ENCODE data around the gene SREBF1. TPM values are rescaled to one million over a fixed set of nuclear protein-coding genes. Genes with fewer than 3 reads are reported as not detected.

SREBF1 gene
- polyA plus RNA-seq, 3 donors, result 7.6 to 35.9 (median 10.5) TPM

DNA sequence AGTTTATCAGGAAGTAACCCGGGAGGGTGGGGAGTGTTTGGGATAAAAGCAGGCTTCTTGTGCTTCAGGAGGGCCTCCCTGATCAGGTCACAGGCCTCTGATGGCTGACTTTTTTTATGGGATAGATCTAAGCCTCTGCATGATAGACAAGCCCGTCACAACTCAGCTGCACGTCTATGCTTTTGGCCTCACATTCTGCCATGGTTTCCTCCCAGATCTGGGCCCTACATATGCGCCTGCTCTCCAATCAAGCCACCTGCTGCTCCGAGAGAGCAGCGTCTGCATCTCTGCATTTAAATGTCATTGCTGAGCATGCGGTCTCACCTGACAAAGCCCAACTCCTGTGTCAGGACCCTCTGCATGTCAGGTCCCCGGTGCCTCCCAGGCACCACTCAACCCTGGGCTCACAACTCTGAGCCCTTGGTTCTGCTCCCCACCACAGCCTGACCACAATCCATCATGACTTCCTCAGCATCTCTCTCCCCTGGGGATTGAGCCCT, 45.3 kb upstream of the SREBF1 start:
- H3K27me3 Mint-ChIP-seq (ENCODE audit: low read depth in 3 of 3), result no peaks in the 10 kb centered on the region
- H3K4me1 ChIP-seq (ENCODE audit: control insufficient read depth in 1 of 2, insufficient read depth in 2 of 2, low read length in 2 of 2), result no peaks in the 10 kb centered on the region
- no peaks in the 10 kb centered on the region for H3K27me3 ChIP-seq (ENCODE audit: control insufficient read depth in 2 of 2, insufficient read depth in 2 of 2, low read length in 2 of 2)
- intact Hi-C loops (cut with micrococcal nuclease), result no loop called here
- no peak overlapping the region for H3K4me2 ChIP-seq (replicated peaks; ENCODE audit: extremely low read depth, low read length, poor library complexity, severe bottlenecking)
- no peak overlapping the region for H3K27ac Mint-ChIP-seq
- WGBS (ENCODE audit: insufficient coverage), result 90% methylated on average over 7 of the region's 8 CpGs
- H3K9ac ChIP-seq (ENCODE audit: insufficient read depth, low read length, poor library complexity, severe bottlenecking), result no peak overlapping the region
- no peaks in the 10 kb centered on the region for H4K20me1 ChIP-seq (ENCODE audit: insufficient read depth, low read length)
- no peak for DNase-seq
- H2AFZ ChIP-seq (ENCODE audit: insufficient read depth, low read depth, low read length, poor library complexity, severe bottlenecking), result no peak overlapping the region
- no peak overlapping the region for H3K27ac ChIP-seq (ENCODE audit: low read depth in 1 of 2, low read length in 2 of 2)
- no peak overlapping the region for H3K4me3 Mint-ChIP-seq
- H3K79me2 ChIP-seq (ENCODE audit: insufficient read depth, low read length), result no peaks in the 10 kb centered on the region
- no peaks in the 10 kb centered on the region for H3K9me3 ChIP-seq (replicated peaks in 1 of 2; ENCODE audit: control insufficient read depth in 1 of 2, insufficient read depth in 1 of 2, low read length in 2 of 2)
- TF ChIP-seq, protein P1, sequence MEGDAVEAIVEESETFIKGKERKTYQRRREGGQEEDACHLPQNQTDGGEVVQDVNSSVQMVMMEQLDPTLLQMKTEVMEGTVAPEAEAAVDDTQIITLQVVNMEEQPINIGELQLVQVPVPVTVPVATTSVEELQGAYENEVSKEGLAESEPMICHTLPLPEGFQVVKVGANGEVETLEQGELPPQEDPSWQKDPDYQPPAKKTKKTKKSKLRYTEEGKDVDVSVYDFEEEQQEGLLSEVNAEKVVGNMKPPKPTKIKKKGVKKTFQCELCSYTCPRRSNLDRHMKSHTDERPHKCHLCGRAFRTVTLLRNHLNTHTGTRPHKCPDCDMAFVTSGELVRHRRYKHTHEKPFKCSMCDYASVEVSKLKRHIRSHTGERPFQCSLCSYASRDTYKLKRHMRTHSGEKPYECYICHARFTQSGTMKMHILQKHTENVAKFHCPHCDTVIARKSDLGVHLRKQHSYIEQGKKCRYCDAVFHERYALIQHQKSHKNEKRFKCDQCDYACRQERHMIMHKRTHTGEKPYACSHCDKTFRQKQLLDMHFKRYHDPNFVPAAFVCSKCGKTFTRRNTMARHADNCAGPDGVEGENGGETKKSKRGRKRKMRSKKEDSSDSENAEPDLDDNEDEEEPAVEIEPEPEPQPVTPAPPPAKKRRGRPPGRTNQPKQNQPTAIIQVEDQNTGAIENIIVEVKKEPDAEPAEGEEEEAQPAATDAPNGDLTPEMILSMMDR (IDR thresholded peaks at IDR 0.05), result no peak
- no peak overlapping the region for H3K4me3 ChIP-seq (replicated peaks in 1 of 3; ENCODE audit: low read depth in 2 of 3, low read length in 3 of 3)
- H3K9me3 Mint-ChIP-seq, result no peaks in the 10 kb centered on the region
- peaks cover 73 to 94% of the 10 kb centered on the region in 2 donors for H3K36me3 ChIP-seq (replicated peaks in 1 of 2; ENCODE audit: control insufficient read depth in 1 of 2, insufficient read depth in 2 of 2, low read length in 2 of 2)
- H3K4me1 Mint-ChIP-seq, result no peaks in the 10 kb centered on the region
- H3K36me3 Mint-ChIP-seq, result peaks cover 81 to 89% of the 10 kb centered on the region in 2 donors

DNA sequence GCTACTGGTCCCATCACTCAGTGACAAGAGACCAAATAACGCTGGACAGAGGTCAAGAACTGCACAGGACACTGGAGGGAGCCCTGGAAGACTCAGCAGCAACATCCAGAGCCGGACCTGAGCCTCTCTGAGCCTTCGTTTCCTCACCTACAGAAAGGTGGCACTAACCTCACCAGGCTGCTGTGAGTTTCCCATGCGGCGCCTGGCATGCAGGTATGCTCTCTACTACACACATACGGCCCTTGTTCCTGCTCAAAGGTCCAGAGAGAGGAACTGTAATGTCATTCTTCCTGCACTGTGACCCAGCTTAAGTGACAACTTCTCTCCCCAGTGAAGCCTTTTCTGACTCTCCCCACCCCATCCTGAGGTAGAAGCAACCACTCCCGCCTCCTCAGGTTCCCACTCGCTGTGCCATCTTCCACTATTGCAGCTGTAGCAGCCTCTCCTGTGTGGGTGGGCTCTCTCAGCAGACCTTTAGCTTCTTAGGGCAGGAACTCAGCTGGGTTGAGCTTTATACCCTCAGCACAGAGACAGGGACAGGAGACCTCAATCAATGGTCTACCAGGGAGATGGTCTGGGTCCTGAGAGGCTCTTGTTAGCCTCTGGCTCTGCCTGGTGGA, 43.9 kb upstream of the SREBF1 start:
- Mint-ChIP-seq H3K27me3 (ENCODE audit: low read depth in 3 of 3) (no peaks in the 10 kb centered on the region), H3K4me3 (no peak overlapping the region), H3K36me3 (peaks cover 94% of the 10 kb centered on the region in 2 donors), H3K9me3 (no peaks in the 10 kb centered on the region), H3K4me1 (no peaks in the 10 kb centered on the region), H3K27ac (peak overlapping the region in 1 of 7 donors; percentile 38)
- no peak for DNase-seq
- WGBS (ENCODE audit: insufficient coverage), result 90% methylated on average over 6 of the region's 8 CpGs
- Histone ChIP-seq H3K4me3 (replicated peaks in 1 of 3; ENCODE audit: low read depth in 2 of 3, low read length in 3 of 3) (no peak overlapping the region), H3K9me3 (replicated peaks in 1 of 2; ENCODE audit: control insufficient read depth in 1 of 2, insufficient read depth in 1 of 2, low read length in 2 of 2) (no peaks in the 10 kb centered on the region), H3K4me2 (replicated peaks; ENCODE audit: extremely low read depth, low read length, poor library complexity, severe bottlenecking) (no peak overlapping the region), H3K27me3 (ENCODE audit: control insufficient read depth in 2 of 2, insufficient read depth in 2 of 2, low read length in 2 of 2) (no peaks in the 10 kb centered on the region), H3K9ac (ENCODE audit: insufficient read depth, low read length, poor library complexity, severe bottlenecking) (no peak overlapping the region), H3K27ac (ENCODE audit: low read depth in 1 of 2, low read length in 2 of 2) (no peak overlapping the region), H4K20me1 (ENCODE audit: insufficient read depth, low read length) (no peaks in the 10 kb centered on the region), H2AFZ (ENCODE audit: insufficient read depth, low read depth, low read length, poor library complexity, severe bottlenecking) (no peak overlapping the region), H3K36me3 (replicated peaks in 1 of 2; ENCODE audit: control insufficient read depth in 1 of 2, insufficient read depth in 2 of 2, low read length in 2 of 2) (peaks cover 85 to 96% of the 10 kb centered on the region in 2 donors), H3K79me2 (ENCODE audit: insufficient read depth, low read length) (no peaks in the 10 kb centered on the region), H3K4me1 (ENCODE audit: control insufficient read depth in 1 of 2, insufficient read depth in 2 of 2, low read length in 2 of 2) (no peaks in the 10 kb centered on the region)
- intact Hi-C loops (cut with micrococcal nuclease), result no loop called here
- TF ChIP-seq, protein P1 (IDR thresholded peaks at IDR 0.05), result no peak

All from CD14-positive monocyte (primary cell).